ENCODE data around the gene NXNL2. TPM values are rescaled to one million over a fixed set of nuclear protein-coding genes. Genes with fewer than 3 reads are reported as not detected.

Gene NXNL2
- total RNA-seq, 2 donors from 2014 or later, result not detected

Other genes starting within 250 kb of the NXNL2 start
- 10 to 100 TPM; 57.5 to 70.4 TPM for gene SPIN1, start 146.7 kb upstream of the NXNL2 start, total RNA-seq

All from left colon (tissue), 2 donors.